ENCODE results near the gene EPN2. TPM values are rescaled to one million over a fixed set of nuclear protein-coding genes. Genes with fewer than 3 reads are reported as not detected.

The EPN2 gene
- total and polyA plus RNA-seq, 10 of the 15 experiments (the other 5 are each of a cell fraction or from before 2014, with no cell fraction given), result 0.26 to 8.4 (median 4.7) TPM

DNA sequence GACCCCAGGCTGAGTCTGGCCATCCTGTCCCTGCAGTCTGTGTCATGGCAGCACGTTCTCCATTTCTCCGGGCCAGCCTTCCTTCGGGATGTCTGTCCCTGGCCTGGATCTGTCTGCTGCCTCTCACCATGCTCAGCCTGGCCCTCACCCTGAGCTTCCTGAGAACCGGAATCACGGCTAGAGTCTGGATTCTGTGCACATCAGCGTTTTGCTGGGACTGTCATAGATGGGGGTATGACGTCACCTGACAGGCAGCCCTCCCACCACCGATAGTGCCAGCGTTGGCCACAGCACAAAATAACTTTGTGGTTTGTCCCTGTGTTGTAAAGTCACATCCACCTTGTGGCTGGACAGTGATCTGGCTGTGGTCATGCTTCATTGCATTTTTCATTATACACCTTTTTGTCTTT is 66.2 kb downstream of the EPN2 start (continued):
- TF ChIP-seq, protein P1, sequence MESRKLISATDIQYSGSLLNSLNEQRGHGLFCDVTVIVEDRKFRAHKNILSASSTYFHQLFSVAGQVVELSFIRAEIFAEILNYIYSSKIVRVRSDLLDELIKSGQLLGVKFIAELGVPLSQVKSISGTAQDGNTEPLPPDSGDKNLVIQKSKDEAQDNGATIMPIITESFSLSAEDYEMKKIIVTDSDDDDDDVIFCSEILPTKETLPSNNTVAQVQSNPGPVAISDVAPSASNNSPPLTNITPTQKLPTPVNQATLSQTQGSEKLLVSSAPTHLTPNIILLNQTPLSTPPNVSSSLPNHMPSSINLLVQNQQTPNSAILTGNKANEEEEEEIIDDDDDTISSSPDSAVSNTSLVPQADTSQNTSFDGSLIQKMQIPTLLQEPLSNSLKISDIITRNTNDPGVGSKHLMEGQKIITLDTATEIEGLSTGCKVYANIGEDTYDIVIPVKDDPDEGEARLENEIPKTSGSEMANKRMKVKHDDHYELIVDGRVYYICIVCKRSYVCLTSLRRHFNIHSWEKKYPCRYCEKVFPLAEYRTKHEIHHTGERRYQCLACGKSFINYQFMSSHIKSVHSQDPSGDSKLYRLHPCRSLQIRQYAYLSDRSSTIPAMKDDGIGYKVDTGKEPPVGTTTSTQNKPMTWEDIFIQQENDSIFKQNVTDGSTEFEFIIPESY (IDR thresholded peaks at IDR 0.05), result no peak
- TF ChIP-seq NFIC (IDR thresholded peaks at IDR 0.05; ENCODE audit: low read depth, low read length), result no peak
- TF ChIP-seq CBX5 (IDR thresholded peaks at IDR 0.05; ENCODE audit: low read depth), result no peak
- TF ChIP-seq, protein P2, sequence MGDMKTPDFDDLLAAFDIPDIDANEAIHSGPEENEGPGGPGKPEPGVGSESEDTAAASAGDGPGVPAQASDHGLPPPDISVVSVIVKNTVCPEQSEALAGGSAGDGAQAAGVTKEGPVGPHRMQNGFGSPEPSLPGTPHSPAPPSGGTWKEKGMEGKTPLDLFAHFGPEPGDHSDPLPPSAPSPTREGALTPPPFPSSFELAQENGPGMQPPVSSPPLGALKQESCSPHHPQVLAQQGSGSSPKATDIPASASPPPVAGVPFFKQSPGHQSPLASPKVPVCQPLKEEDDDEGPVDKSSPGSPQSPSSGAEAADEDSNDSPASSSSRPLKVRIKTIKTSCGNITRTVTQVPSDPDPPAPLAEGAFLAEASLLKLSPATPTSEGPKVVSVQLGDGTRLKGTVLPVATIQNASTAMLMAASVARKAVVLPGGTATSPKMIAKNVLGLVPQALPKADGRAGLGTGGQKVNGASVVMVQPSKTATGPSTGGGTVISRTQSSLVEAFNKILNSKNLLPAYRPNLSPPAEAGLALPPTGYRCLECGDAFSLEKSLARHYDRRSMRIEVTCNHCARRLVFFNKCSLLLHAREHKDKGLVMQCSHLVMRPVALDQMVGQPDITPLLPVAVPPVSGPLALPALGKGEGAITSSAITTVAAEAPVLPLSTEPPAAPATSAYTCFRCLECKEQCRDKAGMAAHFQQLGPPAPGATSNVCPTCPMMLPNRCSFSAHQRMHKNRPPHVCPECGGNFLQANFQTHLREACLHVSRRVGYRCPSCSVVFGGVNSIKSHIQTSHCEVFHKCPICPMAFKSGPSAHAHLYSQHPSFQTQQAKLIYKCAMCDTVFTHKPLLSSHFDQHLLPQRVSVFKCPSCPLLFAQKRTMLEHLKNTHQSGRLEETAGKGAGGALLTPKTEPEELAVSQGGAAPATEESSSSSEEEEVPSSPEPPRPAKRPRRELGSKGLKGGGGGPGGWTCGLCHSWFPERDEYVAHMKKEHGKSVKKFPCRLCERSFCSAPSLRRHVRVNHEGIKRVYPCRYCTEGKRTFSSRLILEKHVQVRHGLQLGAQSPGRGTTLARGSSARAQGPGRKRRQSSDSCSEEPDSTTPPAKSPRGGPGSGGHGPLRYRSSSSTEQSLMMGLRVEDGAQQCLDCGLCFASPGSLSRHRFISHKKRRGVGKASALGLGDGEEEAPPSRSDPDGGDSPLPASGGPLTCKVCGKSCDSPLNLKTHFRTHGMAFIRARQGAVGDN (IDR thresholded peaks at IDR 0.05), result no peak
- TF ChIP-seq RB1 (IDR thresholded peaks at IDR 0.05; ENCODE audit: borderline replicate concordance), result no peak
- TF ChIP-seq JUND (IDR thresholded peaks at IDR 0.05; ENCODE audit: low read depth, low read length), result 0 out of 2 replicates have a peak, but pooled peaks have one; percentile 31
- TF ChIP-seq SPI1 (IDR thresholded peaks at IDR 0.05; ENCODE audit: borderline replicate concordance, insufficient read depth, low read depth, low read length), result no peak
- no peak for TF ChIP-seq ZNF217 (IDR thresholded peaks at IDR 0.05)
- TF ChIP-seq KDM1A (IDR thresholded peaks at IDR 0.05; ENCODE audit: borderline replicate concordance), result no peak
- no peak for TF ChIP-seq NFXL1 (IDR thresholded peaks at IDR 0.05; ENCODE audit: borderline replicate concordance)
- no peak for TF ChIP-seq RFX5 (IDR thresholded peaks at IDR 0.05; ENCODE audit: low read depth, low read length)
- no peak for TF ChIP-seq SREBF2 (IDR thresholded peaks at IDR 0.05; ENCODE audit: low read length)
- TF ChIP-seq TCF7 (IDR thresholded peaks at IDR 0.05; ENCODE audit: borderline replicate concordance), result no peak
- no peak for TF ChIP-seq SREBF1 (IDR thresholded peaks at IDR 0.05; ENCODE audit: low read length)
- no peak for TF ChIP-seq NFYA (IDR thresholded peaks at IDR 0.05; ENCODE audit: borderline replicate concordance, low read depth, low read length)
- peak; percentile 82 for TF ChIP-seq SMARCA5 (IDR thresholded peaks at IDR 0.05)
- TF ChIP-seq CTCF (IDR thresholded peaks at IDR 0.05 in 2 of 3, conservative IDR thresholded peaks at IDR 0.05 in 1 of 3; ENCODE audit: control insufficient read depth in 2 of 3, extremely low read depth in 1 of 3, insufficient read depth in 1 of 3, low read depth in 3 of 3, low read length in 3 of 3), result no peak
- no peak for TF ChIP-seq FOXM1 (IDR thresholded peaks at IDR 0.05; ENCODE audit: low read depth, low read length)
- TF ChIP-seq YY1 (IDR thresholded peaks at IDR 0.05; ENCODE audit: low read depth, low read length), result no peak
- TF ChIP-seq MXI1 (IDR thresholded peaks at IDR 0.05; ENCODE audit: low read depth, low read length), result no peak
- no peak for TF ChIP-seq ZNF274 (IDR thresholded peaks at IDR 0.05; ENCODE audit: insufficient read depth, insufficient read length)
- no peak for TF ChIP-seq RAD51 (IDR thresholded peaks at IDR 0.05)
- TF ChIP-seq FOXK2 (IDR thresholded peaks at IDR 0.05), result no peak
- TF ChIP-seq HDAC2 (IDR thresholded peaks at IDR 0.05), result no peak
- no peak for TF ChIP-seq ZNF207 (IDR thresholded peaks at IDR 0.05; ENCODE audit: borderline replicate concordance)

Measured in GM12878 (cell line).